Activated B cell treated with CpG ODN at 0.5 μM for 24 hours (primary cell): ENCODE data around the gene DNTTIP2. TPM values are rescaled to one million over a fixed set of nuclear protein-coding genes. Genes with fewer than 3 reads are reported as not detected.
"Not testable (repeated sequence)": the region's sequence is repeated elsewhere in the genome, so short reads cannot be mapped to it uniquely, and the experiment has no call there.

Source experiments
- ATAC-seq: fragments of 200-7000 bp; cut with Tn5 transposase; one replicate; pipeline ENCODE4 v1.10.0; 2021; ENCODE audit warnings: low read depth, mild to moderate bottlenecking, moderate library complexity
- CTCF ChIA-PET: fragments of 350-600 bp; sonication (Branson Sonifier 250); formaldehyde crosslinking; loops from one replicate; lab custom pipeline; 2021; ENCODE audit warnings: antibody characterized with exemption; lab: Charles Lee
- POLR2A ChIA-PET: fragments of 350-600 bp; sonication (Branson Sonifier 250); formaldehyde crosslinking; loops from one replicate; lab custom pipeline; 2021; ENCODE audit warnings: antibody characterized with exemption; lab: Charles Lee
- DNase-seq: peaks from one replicate; pipeline ENCODE4 v3.0.0; 2022
- H3K27ac Mint-ChIP-seq: one replicate; pipeline ENCODE4 v1.8.0; 2020; ENCODE audit warnings: mixed read lengths
- H3K27me3 Mint-ChIP-seq: one replicate; pipeline ENCODE4 v1.8.0; 2021; ENCODE audit warnings: mixed read lengths
- H3K36me3 Mint-ChIP-seq: one replicate; pipeline ENCODE4 v1.8.0; 2021; ENCODE audit warnings: low read depth, mixed read lengths
- H3K4me1 Mint-ChIP-seq: one replicate; pipeline ENCODE4 v1.8.0; 2021; ENCODE audit warnings: mixed read lengths
- H3K4me3 Mint-ChIP-seq: one replicate; pipeline ENCODE4 v1.8.0; 2020; ENCODE audit warnings: mild to moderate bottlenecking, mixed read lengths
- H3K9me3 Mint-ChIP-seq: one replicate; pipeline ENCODE4 v1.8.0; 2020; ENCODE audit warnings: mixed read lengths
- intact Hi-C: fragments of 100-400 bp; cut with micrococcal nuclease; formaldehyde crosslinking; loops from one replicate; pipeline ENCODE4 v1.15.1; 2024
- total RNA-seq: library from RNA; stranded (reverse); gene quantifications from 2 replicates; pipeline ENCODE4 v1.2.3, GENCODE V29; 2022
- TF ChIP-seq, protein P1 (sequence below): fragments of 200-600 bp; IDR thresholded peaks from one replicate; pipeline ENCODE4 v1.8.0; 2022; ENCODE audit warnings: antibody characterized with exemption, mild to moderate bottlenecking

The DNTTIP2 gene
- total RNA-seq, 1 donor from 2014 or later, result 69.7 TPM

DNA sequence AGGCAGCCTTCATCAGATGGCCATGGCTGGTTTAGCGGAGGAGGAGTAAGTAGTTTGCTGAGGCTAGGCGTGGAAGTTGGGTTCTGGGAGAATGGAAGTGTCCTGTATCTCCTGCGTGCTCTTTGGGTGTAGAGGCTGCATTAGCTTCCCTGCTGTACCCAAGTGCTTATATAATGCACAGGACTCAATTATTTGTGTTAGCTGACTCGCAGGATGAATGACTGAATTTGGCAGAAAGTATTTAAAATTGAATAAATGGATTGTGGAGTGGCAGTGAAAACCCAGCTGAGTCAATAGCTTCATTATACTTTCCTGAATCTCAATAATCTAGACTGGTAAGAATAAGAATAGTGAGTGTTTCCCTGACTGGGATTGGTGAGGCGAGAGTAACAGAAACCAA lies 13.8 kb downstream of the DNTTIP2 start:
- Mint-ChIP-seq H3K4me1 (no peaks in the 10 kb centered on the region), H3K9me3 (no peaks in the 10 kb centered on the region), H3K4me3 (no peak overlapping the region), H3K27ac (peak overlapping the region; percentile 19), H3K36me3 (peaks cover 31% of the 10 kb centered on the region), H3K27me3 (no peaks in the 10 kb centered on the region)
- CTCF ChIA-PET, result no interaction called here
- TF ChIP-seq, protein P1, sequence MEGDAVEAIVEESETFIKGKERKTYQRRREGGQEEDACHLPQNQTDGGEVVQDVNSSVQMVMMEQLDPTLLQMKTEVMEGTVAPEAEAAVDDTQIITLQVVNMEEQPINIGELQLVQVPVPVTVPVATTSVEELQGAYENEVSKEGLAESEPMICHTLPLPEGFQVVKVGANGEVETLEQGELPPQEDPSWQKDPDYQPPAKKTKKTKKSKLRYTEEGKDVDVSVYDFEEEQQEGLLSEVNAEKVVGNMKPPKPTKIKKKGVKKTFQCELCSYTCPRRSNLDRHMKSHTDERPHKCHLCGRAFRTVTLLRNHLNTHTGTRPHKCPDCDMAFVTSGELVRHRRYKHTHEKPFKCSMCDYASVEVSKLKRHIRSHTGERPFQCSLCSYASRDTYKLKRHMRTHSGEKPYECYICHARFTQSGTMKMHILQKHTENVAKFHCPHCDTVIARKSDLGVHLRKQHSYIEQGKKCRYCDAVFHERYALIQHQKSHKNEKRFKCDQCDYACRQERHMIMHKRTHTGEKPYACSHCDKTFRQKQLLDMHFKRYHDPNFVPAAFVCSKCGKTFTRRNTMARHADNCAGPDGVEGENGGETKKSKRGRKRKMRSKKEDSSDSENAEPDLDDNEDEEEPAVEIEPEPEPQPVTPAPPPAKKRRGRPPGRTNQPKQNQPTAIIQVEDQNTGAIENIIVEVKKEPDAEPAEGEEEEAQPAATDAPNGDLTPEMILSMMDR, result no peak
- intact Hi-C loops, result no loop called here
- POLR2A ChIA-PET, result no interaction called here
- DNase-seq (no peak), ATAC-seq (no peak)

- no peaks in the 10 kb centered on the region for H3K27me3 Mint-ChIP-seq
- ATAC-seq (no peak), DNase-seq (no peak)
- H3K27ac Mint-ChIP-seq, result no peak overlapping the region
- POLR2A ChIA-PET, result no interaction called here
- H3K9me3 Mint-ChIP-seq, result no peaks in the 10 kb centered on the region
- H3K4me3 Mint-ChIP-seq, result no peak overlapping the region
- intact Hi-C loops, result no loop called here
- CTCF ChIA-PET, result no interaction called here
- H3K4me1 Mint-ChIP-seq, result no peaks in the 10 kb centered on the region
- peaks cover 20% of the 10 kb centered on the region for H3K36me3 Mint-ChIP-seq
- TF ChIP-seq, protein P1, result no peak
These were observed 14.8 kb downstream of the DNTTIP2 start for GRCh38 chr1:93864175-93864574.

DNA sequence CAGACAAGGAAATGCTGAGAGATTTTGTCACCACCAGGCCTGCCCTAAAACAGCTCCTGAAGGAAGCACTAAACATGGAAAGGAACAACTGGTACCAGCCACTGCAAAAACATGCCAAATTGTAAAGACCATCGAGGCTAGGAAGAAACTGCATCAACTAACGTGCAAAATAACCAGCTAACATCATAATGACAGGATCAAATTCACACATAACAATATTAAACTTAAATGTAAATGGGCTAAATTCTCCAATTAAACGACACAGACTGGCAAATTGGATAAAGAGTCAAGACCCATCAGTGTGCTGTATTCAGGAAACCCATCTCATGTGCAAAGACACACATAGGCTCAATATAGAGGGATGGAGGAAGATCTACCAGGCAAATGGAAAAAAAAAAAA lies 21.4 kb downstream of the DNTTIP2 start:
- peaks cover 17% of the 10 kb centered on the region for H3K27me3 Mint-ChIP-seq
- ATAC-seq, H3K27ac Mint-ChIP-seq, H3K9me3 Mint-ChIP-seq, H3K4me1 Mint-ChIP-seq, intact Hi-C loops, DNase-seq, H3K4me3 Mint-ChIP-seq, CTCF ChIA-PET, H3K36me3 Mint-ChIP-seq, POLR2A ChIA-PET: not testable (repeated sequence)

GRCh38 chr1:93855983-93856382 lies 23.0 kb downstream of the DNTTIP2 start:
- CTCF ChIA-PET, result not testable (repeated sequence)

DNA sequence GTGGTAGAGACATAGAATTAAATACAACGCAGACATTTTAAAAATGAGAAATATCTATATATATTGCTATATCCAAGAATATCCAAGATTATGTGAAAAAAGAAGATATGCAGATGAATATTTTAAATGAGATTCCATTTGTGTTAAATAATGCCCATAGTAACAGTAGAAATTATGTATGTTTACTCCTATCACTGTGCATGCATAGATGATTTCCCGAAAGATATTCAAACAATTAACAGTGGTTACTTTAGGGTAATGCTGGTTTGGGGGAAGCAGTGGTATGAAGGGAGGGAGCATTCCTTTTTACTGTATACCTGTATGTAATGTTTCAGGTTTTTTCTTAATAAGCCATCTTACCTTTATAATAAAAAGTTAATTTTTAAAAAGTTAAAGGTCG lies 25.1 kb downstream of the DNTTIP2 start:
- intact Hi-C loops, result no loop called here
- no peak overlapping the region for H3K27ac Mint-ChIP-seq

More at GRCh38 chr1:93855983-93856382, 23.0 kb downstream of the DNTTIP2 start:
- H3K4me3 Mint-ChIP-seq, intact Hi-C loops, DNase-seq, H3K36me3 Mint-ChIP-seq, H3K4me1 Mint-ChIP-seq, POLR2A ChIA-PET, ATAC-seq, H3K27ac Mint-ChIP-seq, H3K9me3 Mint-ChIP-seq: not testable (repeated sequence)
- H3K27me3 Mint-ChIP-seq, result peaks cover 17% of the 10 kb centered on the region

GRCh38 chr1:93851878-93852277 lies 27.1 kb downstream of the DNTTIP2 start:
- intact Hi-C loops, result no loop called here
- DNase-seq (no peak), ATAC-seq (no peak)
- POLR2A ChIA-PET, result interaction anchor here (0.6 kb wide), 1 partner anchor 890 kb away, joined by 3 read pairs; no protein-coding TSS in a partner anchor
- CTCF ChIA-PET, result interaction anchor here (1.5 to 2.6 kb wide), 2 partner anchors 223 to 548 kb away, joined by 5 to 9 read pairs; no protein-coding TSS in a partner anchor
- H3K27me3 Mint-ChIP-seq, result peaks cover 19% of the 10 kb centered on the region
- H3K4me3 Mint-ChIP-seq, result no peak overlapping the region
- H3K36me3 Mint-ChIP-seq, result peaks cover 10% of the 10 kb centered on the region
- TF ChIP-seq, protein P1, result no peak
- H3K27ac Mint-ChIP-seq, result no peak overlapping the region
- H3K9me3 Mint-ChIP-seq, result peaks cover 4% of the 10 kb centered on the region
- peaks cover 10% of the 10 kb centered on the region for H3K4me1 Mint-ChIP-seq

More for the DNA sequence above, 25.1 kb downstream of the DNTTIP2 start:
- ATAC-seq (no peak), DNase-seq (no peak)
- POLR2A ChIA-PET, result interaction anchor here (0.6 kb wide), 1 partner anchor 239 kb away, joined by 7 read pairs; no protein-coding TSS in a partner anchor
- TF ChIP-seq, protein P1, result no peak
- no peaks in the 10 kb centered on the region for H3K4me1 Mint-ChIP-seq
- H3K36me3 Mint-ChIP-seq, result no peaks in the 10 kb centered on the region
- H3K27me3 Mint-ChIP-seq, result peaks cover 17% of the 10 kb centered on the region
- H3K9me3 Mint-ChIP-seq, result peaks cover 5% of the 10 kb centered on the region
- CTCF ChIA-PET, result interaction anchor here (0.7 kb wide), 1 partner anchor 420 kb away, joined by 3 read pairs; no protein-coding TSS in a partner anchor
- no peak overlapping the region for H3K4me3 Mint-ChIP-seq
